Hepatocyte (in vitro differentiated cells): ENCODE results near the gene XPO6. TPM values are rescaled to one million over a fixed set of nuclear protein-coding genes. Genes with fewer than 3 reads are reported as not detected.

Experiments used
- DNase-seq: peaks from one replicate; pipeline ENCODE4 v3.0.0-alpha.2; 2016; ENCODE audit warnings: low spot score
- H2AFZ ChIP-seq: fragments of 200-600 bp; sonication (generic); 2 replicates; pipeline ENCODE4 v1.6.0; 2016; ENCODE audit warnings: antibody characterized with exemption, mild to moderate bottlenecking
- H3K27ac ChIP-seq: fragments of 200-600 bp; sonication (generic); 2 replicates; pipeline ENCODE4 v1.5.1; 2016; ENCODE audit warnings: mild to moderate bottlenecking
- H3K27me3 ChIP-seq: fragments of 200-600 bp; sonication (generic); 2 replicates; pipeline ENCODE4 v1.6.1; 2016
- H3K36me3 ChIP-seq: fragments of 200-600 bp; sonication (generic); replicated peaks from 2 replicates; pipeline ENCODE4 v1.5.1; 2016; ENCODE audit warnings: low read depth; ENCODE audit not compliant: insufficient read depth
- H3K4me1 ChIP-seq: fragments of 200-600 bp; sonication (generic); 2 replicates; pipeline ENCODE4 v1.5.1; 2016; ENCODE audit warnings: mild to moderate bottlenecking, moderate library complexity; ENCODE audit not compliant: insufficient read depth
- H3K4me2 ChIP-seq: fragments of 200-600 bp; sonication (generic); 2 replicates; pipeline ENCODE4 v1.6.0; 2016
- H3K4me3 ChIP-seq: fragments of 200-600 bp; sonication (generic); 2 replicates; pipeline ENCODE4 v1.5.1; 2016; ENCODE audit warnings: mild to moderate bottlenecking
- H3K79me2 ChIP-seq: fragments of 200-600 bp; sonication (generic); 2 replicates; pipeline ENCODE4 v1.6.0; 2017; ENCODE audit warnings: mild to moderate bottlenecking
- H3K9me2 ChIP-seq: fragments of 200-600 bp; sonication (generic); replicated peaks from 2 replicates; pipeline ENCODE4 v1.6.0; 2017; ENCODE audit warnings: mild to moderate bottlenecking; ENCODE audit not compliant: insufficient read depth
- H3K9me3 ChIP-seq: fragments of 200-600 bp; sonication (generic); 2 replicates; pipeline ENCODE4 v1.5.1; 2016; ENCODE audit warnings: low read depth, mild to moderate bottlenecking
- H4K20me1 ChIP-seq: fragments of 200-600 bp; sonication (generic); 2 replicates; pipeline ENCODE4 v1.6.0; 2016; ENCODE audit warnings: mild to moderate bottlenecking; ENCODE audit not compliant: insufficient read depth, poor library complexity, severe bottlenecking
- CTCF ChIP-seq: fragments of 200-600 bp; sonication (generic); IDR thresholded peaks from 2 replicates; pipeline ENCODE4 v1.5.1; 2016; ENCODE audit warnings: antibody characterized with exemption, mild to moderate bottlenecking; ENCODE audit not compliant: poor library complexity
- EZH2 ChIP-seq: fragments of 200-600 bp; sonication (generic); IDR thresholded peaks from 2 replicates; pipeline ENCODE4 v1.6.1; 2016; ENCODE audit warnings: antibody characterized with exemption, mild to moderate bottlenecking, borderline replicate concordance
- EZH2phosphoT487 ChIP-seq: fragments of 200-600 bp; sonication (generic); IDR thresholded peaks from one replicate; pipeline ENCODE4 v1.6.1; 2018; ENCODE audit warnings: antibody characterized with exemption, mild to moderate bottlenecking, low read depth, moderate library complexity; ENCODE audit not compliant: unreplicated experiment, severe bottlenecking
- WGBS: methylation state at CpG from one replicate; pipeline ENCODE4 v1.1.6; 2016; ENCODE audit warnings: low lambda C conversion rate; ENCODE audit errors: missing lambda C conversion rate; 5-methylcytosine and 5-hydroxymethylcytosine counted together
- polyA plus RNA-seq: library from polyadenylated mRNA; unstranded; fragments of >200 nt; fragmentation: Nextera tagmentation; extraction: Ambion mirVana; gene quantifications from 2 replicates; pipeline ENCODE4 v1.2.1, GENCODE V29; 2016
- total RNA-seq: library from RNA; depleted of rRNA; stranded (reverse); fragments of >200 nt; gene quantifications from 2 replicates; pipeline ENCODE4 v1.2.3, GENCODE V29; 2014

Gene XPO6
- total and polyA plus RNA-seq, 2 experiments from 2014 or later = 39.8 to 111 TPM

- H2AFZ ChIP-seq = no peak overlapping the region
- H3K4me1 ChIP-seq = no peaks in the 10 kb centered on the region
- no peak overlapping the region for H3K4me3 ChIP-seq
- DNase-seq = no peak
- no peaks in the 10 kb centered on the region for H3K9me2 ChIP-seq
- no peaks in the 10 kb centered on the region for H3K27me3 ChIP-seq
- no peaks in the 10 kb centered on the region for H3K36me3 ChIP-seq
- no peak overlapping the region for H3K27ac ChIP-seq
- WGBS = 89% methylated on average over 1 of the region's 1 CpG
- no peaks in the 10 kb centered on the region for H3K9me3 ChIP-seq
- peaks cover 13% of the 10 kb centered on the region for H3K79me2 ChIP-seq
- H4K20me1 ChIP-seq = no peaks in the 10 kb centered on the region
- TF ChIP-seq EZH2phosphoT487 (no peak), EZH2 (no peak), CTCF (no peak)
- peak overlapping the region; percentile 43 for H3K4me2 ChIP-seq
Observed at GRCh38 chr16:28158136-28158535, 53.6 kb downstream of the XPO6 start.

GRCh38 chr16:28156056-28156680 lies 55.6 kb downstream of the XPO6 start:
- H3K79me2 ChIP-seq = peaks cover 7% of the 10 kb centered on the region
- 97% methylated on average over 10 of the region's 10 CpGs for WGBS

DNA sequence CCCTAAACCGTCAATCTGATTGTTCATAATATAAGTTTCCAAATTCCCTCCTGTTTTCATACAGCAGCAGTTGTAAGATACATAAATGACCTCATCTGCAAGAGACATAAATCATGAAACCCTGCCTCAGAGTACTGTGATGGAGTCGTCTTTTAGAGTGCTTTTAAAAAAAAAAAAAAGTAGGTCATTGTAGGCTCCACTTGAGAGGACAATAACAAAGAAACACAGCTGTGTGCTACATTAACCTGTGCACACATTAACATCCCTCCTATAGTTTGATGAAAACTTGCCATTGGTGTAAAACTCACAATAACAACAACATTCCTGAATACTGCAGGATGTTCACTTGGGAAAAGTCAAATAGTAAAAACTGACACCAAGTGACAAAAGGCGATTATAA lies 56.5 kb downstream of the XPO6 start:
- Histone ChIP-seq H4K20me1 (no peaks in the 10 kb centered on the region), H3K79me2 (peaks cover 6% of the 10 kb centered on the region), H3K36me3 (peaks cover 6% of the 10 kb centered on the region), H3K4me1 (no peaks in the 10 kb centered on the region), H3K9me3 (no peaks in the 10 kb centered on the region), H3K27ac (no peak overlapping the region), H2AFZ (no peak overlapping the region), H3K4me2 (no peak overlapping the region), H3K27me3 (no peaks in the 10 kb centered on the region), H3K4me3 (no peak overlapping the region), H3K9me2 (no peaks in the 10 kb centered on the region)
- WGBS = 84% methylated on average over 3 of the region's 3 CpGs
- no peak for DNase-seq
- TF ChIP-seq EZH2 = no peak
- TF ChIP-seq EZH2phosphoT487 = no peak
- TF ChIP-seq CTCF = no peak

More at GRCh38 chr16:28156056-28156680, 55.6 kb downstream of the XPO6 start:
- TF ChIP-seq EZH2 (no peak), CTCF (no peak), EZH2phosphoT487 (no peak)
- Histone ChIP-seq H3K27me3 (no peaks in the 10 kb centered on the region), H4K20me1 (no peaks in the 10 kb centered on the region), H3K4me1 (no peaks in the 10 kb centered on the region), H2AFZ (no peak overlapping the region), H3K36me3 (peaks cover 5% of the 10 kb centered on the region), H3K4me2 (no peak overlapping the region), H3K9me2 (no peaks in the 10 kb centered on the region), H3K9me3 (no peaks in the 10 kb centered on the region), H3K4me3 (no peak overlapping the region), H3K27ac (no peak overlapping the region)
- DNase-seq = no peak
